ENCODE data around the gene GDF9. TPM values are rescaled to one million over a fixed set of nuclear protein-coding genes. Genes with fewer than 3 reads are reported as not detected.

Gene GDF9
- total and polyA plus RNA-seq, 5 donors from 2014 or later, result 0.11 to 0.35 (median 0.24) TPM; not detected in 1

Other genes starting within 250 kb of the GDF9 start
- 0.84 TPM for gene IL13, start 208.3 kb downstream of the GDF9 start, total RNA-seq
- gene IL13, start 208.3 kb downstream of the GDF9 start, polyA plus RNA-seq, result not detected
- gene IL4, start 192.5 kb downstream of the GDF9 start, total RNA-seq, result 2.1 TPM
- gene IL4, start 192.5 kb downstream of the GDF9 start, polyA plus RNA-seq, result 1 to 10 TPM in 1 of 4 donors, not detected in 3; 1.6 TPM
- gene KIF3A, start 128.9 kb downstream of the GDF9 start, total RNA-seq, result 12.5 TPM
- gene KIF3A, start 128.9 kb downstream of the GDF9 start, polyA plus RNA-seq, result 10 to 100 TPM in 3 of 4 donors, 1 to 10 TPM in 1; 9.9 to 13.2 (median 11.6) TPM
- 9.2 TPM for gene CCNI2, start 119.0 kb downstream of the GDF9 start, total RNA-seq
- gene CCNI2, start 119.0 kb downstream of the GDF9 start, polyA plus RNA-seq, result 1 to 10 TPM; 2.1 to 2.8 (median 2.6) TPM
- gene SEPTIN8, start 89.2 kb downstream of the GDF9 start, total RNA-seq, result 12.4 TPM
- gene SEPTIN8, start 89.2 kb downstream of the GDF9 start, polyA plus RNA-seq, result 1 to 10 TPM in 2 of 4 donors, under 1 TPM in 2; 0.46 to 1.5 (median 0.99) TPM
- not detected for gene SOWAHA, start 53.2 kb downstream of the GDF9 start, total RNA-seq
- not detected for gene SOWAHA, start 53.2 kb downstream of the GDF9 start, polyA plus RNA-seq
- 0.12 TPM for gene SHROOM1, start 35.8 kb downstream of the GDF9 start, total RNA-seq
- gene SHROOM1, start 35.8 kb downstream of the GDF9 start, polyA plus RNA-seq, result not detected
- 88.5 TPM for gene UQCRQ, start 173 bp upstream of the GDF9 start, total RNA-seq
- gene UQCRQ, start 173 bp upstream of the GDF9 start, polyA plus RNA-seq, result 100 to 1,000 TPM; 555 to 604 (median 574) TPM
- 1.3 TPM for gene LEAP2, start 7.2 kb upstream of the GDF9 start, total RNA-seq
- gene LEAP2, start 7.2 kb upstream of the GDF9 start, polyA plus RNA-seq, result 1 to 10 TPM in 2 of 4 donors, under 1 TPM in 1, not detected in 1; 0.44 to 1.8 (median 1.5) TPM
- gene AFF4, start 97.2 kb upstream of the GDF9 start, total RNA-seq, result 74.8 TPM
- 10 to 100 TPM; 13.5 to 20.8 (median 16.8) TPM for gene AFF4, start 97.2 kb upstream of the GDF9 start, polyA plus RNA-seq
- 20.0 TPM for gene ZCCHC10, start 160.1 kb upstream of the GDF9 start, total RNA-seq
- gene ZCCHC10, start 160.1 kb upstream of the GDF9 start, polyA plus RNA-seq, result 10 to 100 TPM; 38.7 to 54.0 (median 44.4) TPM
- 47.9 TPM for gene HSPA4, start 185.5 kb upstream of the GDF9 start, total RNA-seq
- gene HSPA4, start 185.5 kb upstream of the GDF9 start, polyA plus RNA-seq, result 10 to 100 TPM; 32.8 to 39.0 (median 36.0) TPM